HG03066 (cell line): Measurements from ENCODE around the gene MVB12B.

Source experiments
- ATAC-seq: cut with Tn5 transposase; IDR thresholded peaks from one replicate; pipeline ENCODE4 v1.9.1; 2021; ENCODE audit warnings: low read depth; ENCODE audit not compliant: unreplicated experiment

The MVB12B gene

GRCh38 chr9:126357074-126357473 lies 30.4 kb downstream of the MVB12B start:
- no peak for ATAC-seq

DNA sequence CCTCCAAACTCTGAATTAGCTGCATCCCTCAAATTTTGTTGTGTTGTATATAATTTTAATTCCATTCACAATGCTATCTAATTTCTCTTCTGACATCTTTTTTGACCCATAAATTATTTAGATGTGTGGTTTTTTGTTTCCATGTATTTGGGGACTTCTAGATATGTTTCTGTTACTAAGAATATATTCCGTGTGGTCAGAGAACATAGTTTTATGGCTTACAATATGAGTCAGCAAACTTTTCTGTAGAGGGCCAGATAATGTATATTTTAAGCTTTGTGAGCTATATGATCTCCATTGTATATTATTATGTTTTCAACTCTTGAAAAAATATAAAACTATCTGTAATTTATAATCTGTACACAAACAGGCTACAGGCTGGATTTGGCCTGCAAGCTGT lies 33.4 kb downstream of the MVB12B start:
- ATAC-seq = no peak

GRCh38 chr9:126361810-126362238 lies 35.2 kb downstream of the MVB12B start:
- ATAC-seq = no peak

DNA sequence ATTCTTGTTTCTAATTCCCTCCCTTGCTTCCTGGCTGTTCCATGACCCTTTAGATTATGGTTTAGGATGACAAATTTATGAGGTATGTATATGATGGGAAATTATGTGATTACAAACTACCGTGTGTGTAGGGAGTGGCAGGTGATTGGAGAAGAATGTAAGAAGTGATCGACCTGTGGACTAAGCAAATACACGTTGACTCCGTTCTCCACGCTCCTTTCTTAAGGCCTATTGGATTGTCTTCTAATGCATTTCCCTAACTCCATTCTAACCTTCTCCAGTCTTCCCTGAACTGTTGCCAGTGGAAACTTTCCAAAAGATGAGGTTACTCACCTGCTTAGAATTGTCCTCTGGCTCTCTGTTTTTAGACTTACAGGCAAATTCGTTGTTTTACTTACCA lies 36.6 kb downstream of the MVB12B start:
- no peak for ATAC-seq

- ATAC-seq = no peak
These were observed 37.4 kb downstream of the MVB12B start for GRCh38 chr9:126363847-126364671.

- no peak for ATAC-seq
These were observed 39.2 kb downstream of the MVB12B start for GRCh38 chr9:126365780-126366179.

- no peak for ATAC-seq
These were observed 39.9 kb downstream of the MVB12B start for GRCh38 chr9:126366366-126367011.

DNA sequence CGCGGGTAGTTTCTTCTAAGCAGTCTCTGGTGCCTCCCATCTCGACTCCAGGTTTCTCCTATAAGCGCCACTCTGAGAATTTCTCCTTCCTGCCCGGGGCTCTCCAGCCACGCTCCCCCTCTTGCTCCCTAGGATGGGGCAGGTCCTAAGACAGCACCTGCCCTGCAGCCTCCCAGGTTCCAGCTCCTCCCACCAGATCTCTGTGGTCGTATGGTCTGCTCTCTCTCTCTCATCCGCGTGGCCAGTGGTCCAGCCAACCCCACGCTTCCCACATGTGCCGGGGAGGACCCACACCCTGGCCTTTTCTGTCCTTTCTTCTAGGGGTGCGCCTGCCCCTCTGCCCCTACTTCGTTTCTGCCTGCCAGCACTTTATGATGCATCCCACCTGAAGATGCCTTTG lies 40.5 kb downstream of the MVB12B start:
- ATAC-seq = no peak

GRCh38 chr9:126367616-126368015 lies 41.0 kb downstream of the MVB12B start:
- ATAC-seq = no peak

DNA sequence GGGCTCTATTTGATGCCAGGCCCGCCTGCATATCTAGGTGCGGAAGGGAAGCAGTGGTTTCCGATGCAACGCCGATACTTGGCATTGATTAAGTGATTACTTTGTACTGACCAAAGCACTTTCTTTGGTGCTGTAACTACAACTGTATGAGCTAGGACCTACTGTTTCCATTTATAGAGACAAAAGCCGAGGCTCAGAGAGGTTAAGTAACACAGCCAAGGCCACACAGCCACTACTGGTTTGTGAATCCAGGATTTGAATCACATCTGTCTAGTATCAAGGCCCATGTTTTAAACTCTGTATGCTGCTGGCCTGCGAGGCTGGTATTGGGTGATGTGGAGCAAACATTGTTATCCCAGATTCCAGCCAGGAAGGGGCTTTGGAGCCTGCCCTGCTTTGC lies 41.4 kb downstream of the MVB12B start:
- ATAC-seq = no peak

- ATAC-seq = no peak
These were observed 44.6 kb downstream of the MVB12B start for GRCh38 chr9:126371007-126371870.

DNA sequence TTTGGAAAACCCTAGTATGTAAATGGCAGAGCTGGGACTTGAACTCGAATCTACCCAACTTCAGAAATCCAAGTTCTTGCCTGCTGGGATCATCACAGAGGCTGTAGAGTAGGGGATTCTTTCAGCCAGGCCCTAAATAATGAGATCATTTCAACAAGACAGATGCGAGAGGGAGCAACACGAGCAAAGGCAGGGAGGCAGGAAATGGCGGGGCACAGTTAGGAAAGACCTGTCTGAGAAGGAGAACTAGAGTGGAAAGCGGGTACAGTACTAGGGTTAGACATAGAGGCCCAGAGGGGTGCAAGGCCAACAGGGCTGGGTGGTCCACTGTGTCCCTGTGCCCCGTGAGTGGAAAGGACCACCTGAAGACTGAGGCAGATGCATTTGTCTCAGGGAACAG lies 46.1 kb downstream of the MVB12B start:
- no peak for ATAC-seq

DNA sequence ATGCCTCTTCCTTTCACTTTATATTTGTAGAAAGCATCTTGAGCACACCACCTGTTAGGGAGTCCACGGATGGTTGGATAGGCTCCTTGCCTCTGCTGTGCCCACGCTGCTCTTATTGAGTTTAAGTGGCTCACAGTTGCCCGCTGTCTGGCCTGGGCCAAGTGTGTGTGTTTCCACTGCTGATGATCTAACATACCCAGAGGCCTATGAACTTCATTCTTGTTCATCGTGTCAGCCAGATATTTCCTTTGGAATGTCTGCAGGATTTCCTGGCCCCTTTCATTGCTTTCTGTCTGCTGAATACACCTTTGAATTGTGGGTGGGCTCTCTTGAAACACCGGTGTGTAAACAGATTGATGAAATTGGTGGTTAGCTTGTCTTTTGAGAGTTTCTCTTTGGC lies 46.6 kb downstream of the MVB12B start:
- no peak for ATAC-seq

GRCh38 chr9:126374366-126374781 lies 47.7 kb downstream of the MVB12B start:
- ATAC-seq = no peak

DNA sequence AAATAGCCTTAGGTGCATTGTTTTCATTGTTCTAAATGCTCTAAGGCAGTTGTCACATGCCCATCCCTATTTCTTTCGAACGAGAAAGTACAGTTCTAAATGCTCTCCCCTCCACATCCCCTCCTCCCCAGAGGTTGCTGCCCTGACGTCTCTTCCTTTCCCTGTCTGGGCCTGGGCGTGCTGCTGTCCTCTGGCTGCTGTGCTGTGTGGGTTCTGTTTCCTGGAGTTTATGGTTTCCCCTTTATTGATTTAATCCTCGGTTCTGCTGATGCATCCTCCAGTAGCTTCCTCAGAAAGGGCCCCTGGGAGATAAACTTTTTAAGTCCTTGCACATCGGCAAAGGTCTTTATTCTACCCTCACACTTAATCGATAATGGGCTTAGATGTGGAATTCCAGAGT lies 48.8 kb downstream of the MVB12B start:
- ATAC-seq = no peak

- ATAC-seq = no peak
These were observed 49.9 kb downstream of the MVB12B start for GRCh38 chr9:126376311-126377175.

DNA sequence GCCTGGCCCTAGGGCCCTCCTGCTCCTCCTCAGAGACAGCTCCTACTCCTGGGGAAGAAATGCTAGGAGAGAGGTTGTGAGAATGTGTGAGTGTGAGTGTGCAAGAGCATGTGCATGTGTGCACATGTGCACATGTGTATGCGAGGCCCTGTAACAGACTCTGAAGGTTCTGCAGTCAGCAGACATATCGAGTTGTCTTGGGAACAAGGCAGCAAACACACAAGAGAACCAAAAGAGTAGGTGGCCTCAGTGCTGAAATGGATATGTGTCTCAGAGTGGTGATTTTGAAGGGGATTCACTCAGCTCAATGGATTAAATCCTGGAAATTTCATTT lies 50.5 kb downstream of the MVB12B start:
- no peak for ATAC-seq

GRCh38 chr9:126377536-126377935 lies 50.9 kb downstream of the MVB12B start:
- ATAC-seq = no peak

GRCh38 chr9:126378761-126379160 lies 52.1 kb downstream of the MVB12B start:
- no peak for ATAC-seq

DNA sequence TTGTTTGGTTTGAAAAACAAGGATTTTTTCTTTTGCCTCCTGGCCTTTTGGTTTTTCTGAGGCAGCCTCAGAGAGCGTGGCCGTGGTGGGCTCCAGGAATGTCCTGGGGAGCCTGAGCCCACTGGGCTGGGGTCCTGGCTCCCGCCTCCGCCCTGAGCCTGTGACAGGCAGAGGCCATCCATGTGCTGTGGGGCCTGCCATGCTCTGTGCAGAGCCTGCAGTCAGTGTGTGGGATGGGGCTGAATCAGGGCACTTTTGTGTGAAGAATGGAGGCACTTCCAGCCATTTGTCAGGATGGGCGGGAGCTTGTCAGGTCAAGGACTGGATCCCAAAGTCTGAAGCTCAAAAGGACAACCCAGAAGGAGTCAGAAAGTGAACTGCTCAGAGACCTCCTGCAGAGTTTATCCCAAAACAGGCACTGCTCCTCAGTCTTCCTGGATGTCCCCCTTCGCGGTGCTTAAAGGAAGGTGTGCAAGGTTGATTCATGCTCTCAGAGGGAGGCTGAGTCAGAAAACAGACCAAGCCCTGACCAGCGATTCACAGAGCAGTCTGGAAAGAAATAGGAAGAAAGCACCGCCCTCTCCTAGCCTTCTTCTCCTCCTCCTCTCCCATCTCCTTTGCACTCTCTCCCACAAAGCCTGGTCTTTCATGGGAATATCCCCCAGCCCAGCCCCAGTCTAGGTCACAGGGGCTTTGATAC lies 53.2 kb downstream of the MVB12B start:
- no peak for ATAC-seq
